Tibial nerve (tissue), 4 donors: ENCODE measurements around the gene FGFR4.

ENCODE experiments used
- CTCF ChIP-seq, 5 experiments: fragments of 200-600 bp in 3 of 5; fragments of 450-650 bp in 2 of 5; sonication (generic) in 3 of 5; IDR thresholded peaks; one replicate each; pipeline ENCODE4 v1.5.1; 2016 to 2019; ENCODE audit warnings: antibody characterized with exemption in 5 of 5, mild to moderate bottlenecking in 3 of 5, moderate library complexity in 2 of 5
- EP300 ChIP-seq, 2 donors: sonication (generic); formaldehyde crosslinking; IDR thresholded peaks; one replicate each; pipeline ENCODE4 v1.6.1; 2017; ENCODE audit warnings: antibody characterized with exemption in 2 of 2, mild to moderate bottlenecking in 1 of 2
- POLR2A ChIP-seq, 2 donors: fragments of 450-650 bp; IDR thresholded peaks; one replicate each; pipeline ENCODE4 v1.6.1; 2017; ENCODE audit warnings: antibody characterized with exemption in 2 of 2, mild to moderate bottlenecking in 2 of 2, moderate library complexity in 2 of 2

GRCh38 chr5:177079606-177080005 is 7.1 kb upstream of the FGFR4 start:
- TF ChIP-seq POLR2A (IDR thresholded peaks at IDR 0.05) (no peak), EP300 (IDR thresholded peaks at IDR 0.05) (no peak), CTCF (IDR thresholded peaks at IDR 0.05) (no peak)
